Breast epithelium (tissue), 3 donors: Measurements from ENCODE around the gene PLPPR1.

Experiments used
- CTCF ChIP-seq, 3 donors: fragments of 450-650 bp; IDR thresholded peaks; one replicate each; pipeline ENCODE4 v1.5.1; 2016 to 2017; ENCODE audit warnings: antibody characterized with exemption in 3 of 3, mild to moderate bottlenecking in 3 of 3, moderate library complexity in 3 of 3
- POLR2A ChIP-seq: fragments of 450-650 bp; IDR thresholded peaks from one replicate; pipeline ENCODE4 v1.6.1; 2016; ENCODE audit warnings: antibody characterized with exemption, mild to moderate bottlenecking, moderate library complexity
- POLR2AphosphoS5 ChIP-seq, 3 donors: sonication (generic); formaldehyde crosslinking; IDR thresholded peaks; one replicate each; pipeline ENCODE4 v1.6.1; 2017; ENCODE audit warnings: antibody characterized with exemption in 3 of 3

- TF ChIP-seq POLR2AphosphoS5 (IDR thresholded peaks at IDR 0.05) = no peak
- no peak for TF ChIP-seq CTCF (IDR thresholded peaks at IDR 0.05)
- no peak for TF ChIP-seq POLR2A
Observed at GRCh38 chr9:101191723-101192122, 163.2 kb downstream of the PLPPR1 start.
